LNCaP clone FGC (cell line): ENCODE results near the gene CCDC85C.

Experiments
- DNase-seq: peaks from one replicate; pipeline ENCODE4 v3.0.0-alpha.2; 2011; ENCODE audit warnings: low read depth
- H3K4me3 ChIP-seq: 2 replicates; pipeline ENCODE4 v1.5.1; 2011; ENCODE audit warnings: mild to moderate bottlenecking, low read depth, low read length, control low read depth
- CTCF ChIP-seq: IDR thresholded peaks from 2 replicates; pipeline ENCODE4 v1.5.1; 2012; ENCODE audit warnings: mild to moderate bottlenecking; ENCODE audit not compliant: control insufficient read depth, insufficient read depth; ENCODE audit errors: extremely low read depth

The CCDC85C gene

GRCh38 chr14:99576304-99576703 lies 27.7 kb downstream of the CCDC85C start:
- TF ChIP-seq CTCF: no peak

GRCh38 chr14:99575043-99576023 lies 28.7 kb downstream of the CCDC85C start:
- no peak overlapping the region for H3K4me3 ChIP-seq
- TF ChIP-seq CTCF: no peak
- no peak for DNase-seq

More at GRCh38 chr14:99576304-99576703, 27.7 kb downstream of the CCDC85C start:
- no peak overlapping the region for H3K4me3 ChIP-seq
- no peak for DNase-seq

DNA sequence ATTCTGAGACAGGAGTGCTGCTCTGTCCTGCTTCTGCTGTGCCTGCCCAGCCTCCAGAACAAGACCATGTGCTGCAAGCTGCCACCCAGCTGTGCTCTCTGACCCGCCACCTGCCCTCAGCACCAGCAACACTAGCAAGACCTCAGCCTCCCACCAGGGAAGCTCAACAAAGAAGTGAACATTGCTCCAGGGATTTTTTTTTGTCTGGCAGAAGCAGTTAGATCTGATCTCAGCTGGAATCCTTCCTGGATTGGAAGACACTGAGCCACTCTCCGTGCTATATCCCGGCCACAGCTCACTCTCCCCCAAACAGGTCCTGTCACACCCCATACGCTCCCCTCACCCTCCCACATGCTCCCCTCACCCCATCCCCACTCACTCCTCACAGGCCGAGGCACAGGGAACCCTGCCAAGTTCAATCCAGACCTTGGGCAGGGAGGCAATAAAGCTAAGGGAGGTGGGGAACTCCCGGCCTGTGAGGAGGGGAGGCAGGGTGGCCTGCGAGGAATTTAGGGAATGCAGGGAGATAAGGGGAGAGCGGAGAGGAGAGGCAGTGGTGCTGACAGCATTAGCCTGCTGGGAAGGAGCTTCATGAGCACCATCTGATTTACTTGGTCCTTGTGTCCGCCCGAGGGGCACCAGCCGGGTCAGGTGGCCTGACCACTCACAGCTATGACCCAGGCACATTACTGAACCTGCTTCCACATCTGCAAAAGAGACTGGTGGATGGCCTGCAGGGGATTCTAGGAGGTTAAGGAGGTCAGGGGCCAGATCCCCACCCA lies 29.7 kb downstream of the CCDC85C start:
- no peak for DNase-seq
- no peak overlapping the region for H3K4me3 ChIP-seq

GRCh38 chr14:99573436-99574098 lies 30.4 kb downstream of the CCDC85C start:
- TF ChIP-seq CTCF: no peak
- DNase-seq: no peak
- H3K4me3 ChIP-seq: no peak overlapping the region

More for the DNA sequence above, 29.7 kb downstream of the CCDC85C start:
- TF ChIP-seq CTCF: no peak

- DNase-seq: no peak
- H3K4me3 ChIP-seq: no peak overlapping the region
- no peak for TF ChIP-seq CTCF
Measured at GRCh38 chr14:99573000-99573330, 31.0 kb downstream of the CCDC85C start.

DNA sequence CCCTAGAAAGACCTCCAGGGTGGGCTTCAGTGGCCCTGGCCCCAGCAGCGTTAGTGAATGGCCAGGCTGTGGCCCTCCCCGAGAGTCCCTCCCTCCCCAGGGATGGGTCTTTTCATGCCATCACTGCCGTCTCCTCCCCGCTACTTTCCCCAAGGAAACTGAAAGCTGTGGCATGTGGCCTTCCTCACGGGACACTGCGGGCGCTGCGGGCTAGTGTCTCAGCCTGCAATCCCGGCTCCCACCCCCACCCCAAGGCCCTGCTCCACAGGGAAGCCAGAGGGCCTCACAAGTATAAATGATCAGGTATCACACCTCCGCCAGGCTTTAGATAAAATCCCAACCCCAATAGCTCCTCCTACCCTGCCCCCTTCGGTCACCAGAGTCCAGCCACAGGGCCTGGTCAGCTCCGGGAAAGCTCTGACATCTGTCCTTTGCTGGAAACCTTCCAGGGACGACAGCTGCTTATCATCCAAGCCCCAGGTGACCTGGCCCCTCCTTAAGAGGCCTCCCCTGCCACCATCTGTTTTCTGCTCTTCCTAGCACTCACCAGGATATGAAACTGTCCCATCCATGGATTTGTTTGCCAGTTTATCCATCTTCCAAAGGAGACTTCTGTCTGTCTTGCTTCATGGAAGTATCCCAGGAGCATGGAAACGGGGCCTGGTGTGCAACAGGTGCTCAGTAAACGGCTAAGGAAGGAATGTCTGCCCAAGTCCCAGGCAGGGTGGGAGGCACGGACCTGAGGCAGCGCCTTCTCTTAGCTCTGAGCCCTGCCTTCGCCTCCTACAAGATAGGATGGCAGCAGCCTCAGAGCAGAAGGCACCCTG lies 31.6 kb downstream of the CCDC85C start:
- DNase-seq: no peak
- H3K4me3 ChIP-seq: no peak overlapping the region
- no peak for TF ChIP-seq CTCF
